ENCODE results near the gene GSTO2. TPM values are rescaled to one million over a fixed set of nuclear protein-coding genes. Genes with fewer than 3 reads are reported as not detected.

GSTO2 gene
- total and polyA plus RNA-seq, 2 experiments from 2014 or later, result 30.7 to 49.8 TPM

- TF ChIP-seq ZNF331 (CRISPR knock-in tag; IDR thresholded peaks at IDR 0.05; ENCODE audit: low read depth), result no peak
- no peak for TF ChIP-seq JUNB (IDR thresholded peaks at IDR 0.05; ENCODE audit: unreplicated experiment)
- TF ChIP-seq STAT1 (IDR thresholded peaks at IDR 0.05; ENCODE audit: unreplicated experiment), result no peak
Observed at GRCh38 chr10:104243512-104243911, 25.5 kb upstream of the GSTO2 start (continued).

- DNase-seq (ENCODE audit: low spot score) (no peak), ATAC-seq (no peak)
- no peak overlapping the region for H3K27ac ChIP-seq (ENCODE audit: low read depth)
- no peak overlapping the region for H2AFZ ChIP-seq
- Mint-ChIP-seq H3K9me3 (peaks cover 12% of the 10 kb centered on the region; the same call in 2 of the 3 replicates), H3K27me3 (ENCODE audit: insufficient read depth, low read depth, poor library complexity) (peaks cover 5% of the 10 kb centered on the region), H3K27ac (no peak overlapping the region), H3K4me3 (no peak overlapping the region), H3K4me1 (no peaks in the 10 kb centered on the region; the same call in 1 of the 3 replicates), H3K36me3 (ENCODE audit: low read depth) (no peaks in the 10 kb centered on the region)
- TF ChIP-seq ZNF331 (CRISPR knock-in tag; IDR thresholded peaks at IDR 0.05; ENCODE audit: low read depth) (no peak), EZH2phosphoT487 (IDR thresholded peaks at IDR 0.05; ENCODE audit: unreplicated experiment) (no peak), CREB1 (CRISPR knock-in tag; IDR thresholded peaks at IDR 0.05; ENCODE audit: low read depth) (no peak), NANOG (IDR thresholded peaks at IDR 0.05; ENCODE audit: borderline replicate concordance) (no peak), EZH2 (IDR thresholded peaks at IDR 0.05; ENCODE audit: low read depth, unreplicated experiment) (no peak), POLR2AphosphoS5 (IDR thresholded peaks at IDR 0.05; ENCODE audit: low read depth) (no peak)
- TF ChIP-seq, protein P1, sequence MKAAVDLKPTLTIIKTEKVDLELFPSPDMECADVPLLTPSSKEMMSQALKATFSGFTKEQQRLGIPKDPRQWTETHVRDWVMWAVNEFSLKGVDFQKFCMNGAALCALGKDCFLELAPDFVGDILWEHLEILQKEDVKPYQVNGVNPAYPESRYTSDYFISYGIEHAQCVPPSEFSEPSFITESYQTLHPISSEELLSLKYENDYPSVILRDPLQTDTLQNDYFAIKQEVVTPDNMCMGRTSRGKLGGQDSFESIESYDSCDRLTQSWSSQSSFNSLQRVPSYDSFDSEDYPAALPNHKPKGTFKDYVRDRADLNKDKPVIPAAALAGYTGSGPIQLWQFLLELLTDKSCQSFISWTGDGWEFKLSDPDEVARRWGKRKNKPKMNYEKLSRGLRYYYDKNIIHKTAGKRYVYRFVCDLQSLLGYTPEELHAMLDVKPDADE (IDR thresholded peaks at IDR 0.05), result no peak
- TF ChIP-seq, protein P2, sequence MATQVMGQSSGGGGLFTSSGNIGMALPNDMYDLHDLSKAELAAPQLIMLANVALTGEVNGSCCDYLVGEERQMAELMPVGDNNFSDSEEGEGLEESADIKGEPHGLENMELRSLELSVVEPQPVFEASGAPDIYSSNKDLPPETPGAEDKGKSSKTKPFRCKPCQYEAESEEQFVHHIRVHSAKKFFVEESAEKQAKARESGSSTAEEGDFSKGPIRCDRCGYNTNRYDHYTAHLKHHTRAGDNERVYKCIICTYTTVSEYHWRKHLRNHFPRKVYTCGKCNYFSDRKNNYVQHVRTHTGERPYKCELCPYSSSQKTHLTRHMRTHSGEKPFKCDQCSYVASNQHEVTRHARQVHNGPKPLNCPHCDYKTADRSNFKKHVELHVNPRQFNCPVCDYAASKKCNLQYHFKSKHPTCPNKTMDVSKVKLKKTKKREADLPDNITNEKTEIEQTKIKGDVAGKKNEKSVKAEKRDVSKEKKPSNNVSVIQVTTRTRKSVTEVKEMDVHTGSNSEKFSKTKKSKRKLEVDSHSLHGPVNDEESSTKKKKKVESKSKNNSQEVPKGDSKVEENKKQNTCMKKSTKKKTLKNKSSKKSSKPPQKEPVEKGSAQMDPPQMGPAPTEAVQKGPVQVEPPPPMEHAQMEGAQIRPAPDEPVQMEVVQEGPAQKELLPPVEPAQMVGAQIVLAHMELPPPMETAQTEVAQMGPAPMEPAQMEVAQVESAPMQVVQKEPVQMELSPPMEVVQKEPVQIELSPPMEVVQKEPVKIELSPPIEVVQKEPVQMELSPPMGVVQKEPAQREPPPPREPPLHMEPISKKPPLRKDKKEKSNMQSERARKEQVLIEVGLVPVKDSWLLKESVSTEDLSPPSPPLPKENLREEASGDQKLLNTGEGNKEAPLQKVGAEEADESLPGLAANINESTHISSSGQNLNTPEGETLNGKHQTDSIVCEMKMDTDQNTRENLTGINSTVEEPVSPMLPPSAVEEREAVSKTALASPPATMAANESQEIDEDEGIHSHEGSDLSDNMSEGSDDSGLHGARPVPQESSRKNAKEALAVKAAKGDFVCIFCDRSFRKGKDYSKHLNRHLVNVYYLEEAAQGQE (IDR thresholded peaks at IDR 0.05; ENCODE audit: unreplicated experiment), result no peak
- no peaks in the 10 kb centered on the region for H3K79me2 ChIP-seq (replicated peaks; ENCODE audit: insufficient read depth)
- H3K4me1 ChIP-seq (ENCODE audit: insufficient read depth), result 0 out of 2 replicates have a peak, but pooled peaks cover 3% of the 10 kb centered on the region
- no peaks in the 10 kb centered on the region; the same call in 1 of the 2 replicates for H3K36me3 ChIP-seq (ENCODE audit: insufficient read depth)
- H4K20me1 ChIP-seq (replicated peaks; ENCODE audit: insufficient read depth), result no peaks in the 10 kb centered on the region
- H3K9me2 ChIP-seq (ENCODE audit: insufficient read depth), result peaks cover 8% of the 10 kb centered on the region; the same call in 1 of the 2 replicates
- no peaks in the 10 kb centered on the region for H3F3A ChIP-seq (replicated peaks; ENCODE audit: low read depth)
- H3K4me3 ChIP-seq, result no peak overlapping the region
- H3K27me3 ChIP-seq (ENCODE audit: insufficient read depth), result no peaks in the 10 kb centered on the region
- no peak overlapping the region for H3K4me2 ChIP-seq
Observed at GRCh38 chr10:104245066-104245632, 23.8 kb upstream of the GSTO2 start.
